ENCODE results near the gene ESYT2.

DNA sequence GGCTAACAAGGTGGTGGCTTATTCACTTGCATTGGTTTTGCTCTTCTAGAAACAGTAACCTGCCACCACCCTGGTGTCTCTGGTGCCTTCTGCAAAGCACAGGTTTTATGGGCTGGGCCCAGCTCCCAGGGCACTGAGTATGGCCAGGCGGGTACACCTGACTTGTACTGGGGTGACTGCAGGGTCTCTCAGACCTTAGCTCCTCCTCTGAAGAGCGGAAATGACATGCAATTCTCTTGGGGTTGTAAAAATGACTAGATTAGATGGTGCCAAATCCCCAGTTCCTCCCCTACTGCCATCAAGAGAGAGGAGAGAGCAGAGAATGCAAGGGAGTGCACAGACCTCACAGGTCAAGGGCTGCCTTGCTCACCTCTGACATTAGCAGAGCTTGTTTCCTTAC is 14.7 kb downstream of the ESYT2 start:
- TF ChIP-seq, protein P1, sequence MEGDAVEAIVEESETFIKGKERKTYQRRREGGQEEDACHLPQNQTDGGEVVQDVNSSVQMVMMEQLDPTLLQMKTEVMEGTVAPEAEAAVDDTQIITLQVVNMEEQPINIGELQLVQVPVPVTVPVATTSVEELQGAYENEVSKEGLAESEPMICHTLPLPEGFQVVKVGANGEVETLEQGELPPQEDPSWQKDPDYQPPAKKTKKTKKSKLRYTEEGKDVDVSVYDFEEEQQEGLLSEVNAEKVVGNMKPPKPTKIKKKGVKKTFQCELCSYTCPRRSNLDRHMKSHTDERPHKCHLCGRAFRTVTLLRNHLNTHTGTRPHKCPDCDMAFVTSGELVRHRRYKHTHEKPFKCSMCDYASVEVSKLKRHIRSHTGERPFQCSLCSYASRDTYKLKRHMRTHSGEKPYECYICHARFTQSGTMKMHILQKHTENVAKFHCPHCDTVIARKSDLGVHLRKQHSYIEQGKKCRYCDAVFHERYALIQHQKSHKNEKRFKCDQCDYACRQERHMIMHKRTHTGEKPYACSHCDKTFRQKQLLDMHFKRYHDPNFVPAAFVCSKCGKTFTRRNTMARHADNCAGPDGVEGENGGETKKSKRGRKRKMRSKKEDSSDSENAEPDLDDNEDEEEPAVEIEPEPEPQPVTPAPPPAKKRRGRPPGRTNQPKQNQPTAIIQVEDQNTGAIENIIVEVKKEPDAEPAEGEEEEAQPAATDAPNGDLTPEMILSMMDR (conservative IDR thresholded peaks at IDR 0.05; ENCODE audit: low read depth, low read length), result no peak
- no peak for TF ChIP-seq EZH2 (IDR thresholded peaks at IDR 0.05; ENCODE audit: borderline replicate concordance, low read depth, low read length, poor library complexity, severe bottlenecking)

All from A673 (cell line).